VCaP (cell line): Measurements from ENCODE around the gene PRSS8.

Source experiments
- H3K27ac ChIP-seq: fragments of 450-650 bp; 2 replicates; pipeline ENCODE4 v1.5.1; 2017
- TF ChIP-seq, protein P1 (sequence below): fragments of 450-650 bp; conservative IDR thresholded peaks from 2 replicates; pipeline ENCODE4 v1.5.1; 2017; ENCODE audit warnings: mild to moderate bottlenecking, moderate library complexity

The PRSS8 gene

DNA sequence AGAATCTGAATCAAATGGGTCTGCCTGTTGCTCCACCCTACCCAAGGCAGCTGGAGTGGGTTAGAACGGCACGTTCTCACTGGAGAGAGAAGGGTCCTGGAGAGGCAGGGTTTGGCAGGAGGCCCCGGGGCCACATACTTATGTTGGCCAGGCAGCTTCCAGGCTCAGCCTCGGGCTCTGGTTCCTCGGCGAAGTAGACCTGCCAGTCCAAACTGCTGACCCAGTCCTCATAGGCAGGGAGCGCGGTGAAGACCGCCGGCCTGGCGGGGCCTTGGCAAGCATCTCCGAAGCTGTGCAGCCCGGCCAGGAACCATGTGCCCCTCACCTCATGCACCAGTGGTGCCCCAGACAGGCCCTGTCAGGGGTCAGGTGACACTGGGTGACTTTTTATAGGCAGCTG is 51.5 kb downstream of the PRSS8 start:
- TF ChIP-seq, protein P1, sequence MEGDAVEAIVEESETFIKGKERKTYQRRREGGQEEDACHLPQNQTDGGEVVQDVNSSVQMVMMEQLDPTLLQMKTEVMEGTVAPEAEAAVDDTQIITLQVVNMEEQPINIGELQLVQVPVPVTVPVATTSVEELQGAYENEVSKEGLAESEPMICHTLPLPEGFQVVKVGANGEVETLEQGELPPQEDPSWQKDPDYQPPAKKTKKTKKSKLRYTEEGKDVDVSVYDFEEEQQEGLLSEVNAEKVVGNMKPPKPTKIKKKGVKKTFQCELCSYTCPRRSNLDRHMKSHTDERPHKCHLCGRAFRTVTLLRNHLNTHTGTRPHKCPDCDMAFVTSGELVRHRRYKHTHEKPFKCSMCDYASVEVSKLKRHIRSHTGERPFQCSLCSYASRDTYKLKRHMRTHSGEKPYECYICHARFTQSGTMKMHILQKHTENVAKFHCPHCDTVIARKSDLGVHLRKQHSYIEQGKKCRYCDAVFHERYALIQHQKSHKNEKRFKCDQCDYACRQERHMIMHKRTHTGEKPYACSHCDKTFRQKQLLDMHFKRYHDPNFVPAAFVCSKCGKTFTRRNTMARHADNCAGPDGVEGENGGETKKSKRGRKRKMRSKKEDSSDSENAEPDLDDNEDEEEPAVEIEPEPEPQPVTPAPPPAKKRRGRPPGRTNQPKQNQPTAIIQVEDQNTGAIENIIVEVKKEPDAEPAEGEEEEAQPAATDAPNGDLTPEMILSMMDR, result no peak
- no peak overlapping the region for H3K27ac ChIP-seq

DNA sequence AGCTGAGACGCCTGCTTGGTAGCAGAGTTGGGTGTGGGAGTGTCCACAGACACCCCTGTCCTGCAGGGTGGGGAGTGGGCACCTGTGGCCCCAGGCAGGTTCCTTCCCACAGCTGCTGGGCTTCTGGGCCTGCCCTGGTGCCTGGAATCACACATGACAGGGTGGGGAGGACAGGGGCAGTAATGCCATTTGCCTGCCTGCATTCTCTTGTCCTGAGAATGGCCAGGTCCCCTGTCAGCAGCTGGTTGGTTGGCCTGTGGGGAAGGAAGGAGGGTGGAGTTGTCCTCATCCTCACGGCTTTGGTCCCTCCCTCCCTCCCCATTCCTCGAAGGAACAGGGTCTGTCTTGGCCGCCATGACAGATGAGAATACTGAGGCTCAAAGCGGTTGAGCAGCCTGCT is 52.0 kb downstream of the PRSS8 start:
- no peak overlapping the region for H3K27ac ChIP-seq

DNA sequence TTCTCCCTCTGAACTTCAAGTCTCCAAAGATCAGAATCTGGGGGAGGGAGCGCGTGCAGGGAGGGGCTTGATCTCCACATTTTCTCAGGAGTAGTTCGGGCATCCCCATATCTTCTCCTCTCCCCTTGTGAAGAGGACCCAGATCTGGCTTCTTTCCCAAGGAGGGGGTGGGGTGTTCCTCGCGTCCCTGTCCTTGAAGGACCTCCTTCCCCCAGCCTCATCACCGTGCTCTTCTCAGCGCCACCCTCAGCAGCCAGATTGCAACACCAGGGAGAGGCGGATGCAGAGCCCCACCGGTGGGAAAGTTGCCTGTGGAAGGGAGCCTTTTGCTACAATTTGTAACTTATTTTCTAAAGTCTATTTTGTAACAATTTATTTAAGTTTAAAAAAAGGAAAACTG is 52.4 kb downstream of the PRSS8 start:
- H3K27ac ChIP-seq, result no peak overlapping the region
- TF ChIP-seq, protein P1, result no peak

More for the DNA sequence above, 52.0 kb downstream of the PRSS8 start:
- TF ChIP-seq, protein P1, result no peak

DNA sequence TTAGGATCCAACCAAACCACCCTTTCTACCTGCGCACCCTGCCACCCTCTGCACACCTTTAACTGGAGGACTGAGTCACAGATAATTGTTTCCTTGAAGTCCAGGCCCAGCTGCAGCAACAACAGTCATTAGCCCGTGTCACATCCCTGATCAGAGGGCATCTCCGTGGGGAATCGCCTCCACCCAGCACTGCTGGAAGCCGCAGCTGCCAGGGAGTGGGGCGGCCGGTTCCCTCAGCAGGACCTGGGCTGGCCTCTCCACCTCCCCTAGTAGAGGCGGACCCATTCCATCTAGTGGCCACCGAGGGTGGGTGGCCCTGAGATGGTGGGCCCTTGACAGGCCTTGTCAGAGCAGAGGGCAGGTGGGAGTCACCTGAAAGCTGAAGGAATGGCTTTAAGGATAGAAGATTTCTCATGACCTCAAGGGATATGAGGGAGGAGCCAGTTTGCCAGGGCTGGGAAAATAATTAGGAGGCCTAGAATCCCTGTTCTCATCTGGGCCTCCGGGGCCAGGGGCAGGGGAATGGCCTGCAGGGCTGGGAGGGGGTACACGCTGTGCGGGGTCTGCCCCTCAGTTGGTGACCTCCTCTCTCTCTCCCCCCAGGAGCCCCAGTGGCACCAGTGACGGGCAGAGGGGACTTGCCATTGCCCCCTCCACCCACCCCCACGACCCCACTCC is 53.0 kb downstream of the PRSS8 start:
- H3K27ac ChIP-seq, result no peak overlapping the region
- TF ChIP-seq, protein P1, result no peak
